HG03139 (cell line): ENCODE data around the gene HDAC5.
"Not testable (repeated sequence)": the region's sequence is repeated elsewhere in the genome, so short reads cannot be mapped to it uniquely, and the experiment has no call there.

ENCODE experiments used
- ATAC-seq: cut with Tn5 transposase; IDR thresholded peaks from one replicate; pipeline ENCODE4 v1.9.1; 2021; ENCODE audit not compliant: unreplicated experiment

HDAC5 gene

DNA sequence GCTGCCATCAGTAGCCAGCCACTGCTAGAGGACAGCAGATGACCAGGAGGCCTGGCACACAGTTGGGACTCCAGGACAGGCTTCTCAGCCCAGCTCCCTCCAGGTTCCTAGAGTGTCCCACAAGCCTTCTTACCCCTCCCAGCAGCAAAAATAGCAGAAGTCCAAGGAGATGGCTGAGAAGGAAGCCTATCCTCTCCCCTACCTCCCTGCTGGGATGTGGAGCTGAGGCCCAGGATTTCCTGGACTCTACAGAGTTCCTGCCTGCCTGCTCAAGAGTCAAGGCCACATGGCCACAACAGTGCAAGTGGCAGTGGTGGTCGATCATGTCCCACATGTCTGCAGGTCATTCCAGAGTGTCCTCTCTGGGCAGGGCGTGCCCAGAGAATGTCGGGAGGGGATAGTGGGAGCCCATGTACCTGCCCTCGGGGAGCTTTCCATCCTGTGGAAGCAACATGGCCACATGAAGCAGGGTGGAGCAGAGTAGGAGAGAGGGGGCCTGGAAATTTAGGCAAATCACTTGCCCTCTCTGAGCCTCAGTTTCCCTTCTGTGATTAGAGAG is 10.6 kb upstream of the HDAC5 start:
- no peak for ATAC-seq

DNA sequence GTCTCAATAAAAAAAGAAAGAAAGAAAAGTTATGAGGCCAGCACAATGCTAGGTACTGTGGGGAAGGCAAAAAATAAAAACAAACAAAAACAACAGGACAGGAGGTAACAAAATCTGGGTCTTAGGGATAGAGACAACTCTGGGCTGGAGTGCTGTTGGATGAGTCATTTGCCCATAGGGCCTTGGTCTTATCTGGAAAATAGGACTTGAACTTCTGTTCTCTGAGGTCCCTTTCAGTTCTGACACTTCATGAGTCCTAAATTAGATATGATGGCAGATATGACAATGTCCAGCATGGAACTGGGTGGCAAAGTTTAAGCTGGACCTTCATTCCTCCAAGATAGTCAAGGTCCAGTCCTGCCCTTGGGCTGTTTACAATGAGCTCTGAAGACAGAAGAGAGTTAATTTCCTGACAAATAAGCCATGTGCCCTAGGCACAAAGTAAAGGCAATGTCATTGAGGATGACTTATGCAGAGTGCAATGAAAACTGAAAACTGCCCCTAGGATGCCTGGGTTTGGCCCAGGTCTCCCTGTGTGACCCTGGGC is 8.9 kb upstream of the HDAC5 start:
- no peak for ATAC-seq

DNA sequence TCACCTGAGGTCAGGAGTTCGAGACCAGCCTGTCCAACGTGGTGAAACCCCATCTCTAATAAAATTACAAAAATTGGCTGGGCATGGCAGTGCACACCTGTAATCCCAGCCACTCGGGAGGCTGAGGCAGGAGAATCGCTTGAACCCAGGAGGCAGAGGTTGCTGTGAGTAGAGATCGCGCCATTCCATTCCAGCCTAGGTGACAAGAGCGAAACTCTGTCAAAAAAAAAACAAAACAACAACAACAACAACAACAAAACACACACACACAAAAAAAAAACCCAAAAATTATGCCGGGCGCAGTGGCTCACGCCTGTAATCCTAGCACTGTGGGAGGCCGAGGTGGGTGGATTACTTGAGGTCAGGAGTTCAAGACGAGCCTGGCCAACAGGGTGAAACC is 7.9 kb upstream of the HDAC5 start:
- not testable (repeated sequence) for ATAC-seq

DNA sequence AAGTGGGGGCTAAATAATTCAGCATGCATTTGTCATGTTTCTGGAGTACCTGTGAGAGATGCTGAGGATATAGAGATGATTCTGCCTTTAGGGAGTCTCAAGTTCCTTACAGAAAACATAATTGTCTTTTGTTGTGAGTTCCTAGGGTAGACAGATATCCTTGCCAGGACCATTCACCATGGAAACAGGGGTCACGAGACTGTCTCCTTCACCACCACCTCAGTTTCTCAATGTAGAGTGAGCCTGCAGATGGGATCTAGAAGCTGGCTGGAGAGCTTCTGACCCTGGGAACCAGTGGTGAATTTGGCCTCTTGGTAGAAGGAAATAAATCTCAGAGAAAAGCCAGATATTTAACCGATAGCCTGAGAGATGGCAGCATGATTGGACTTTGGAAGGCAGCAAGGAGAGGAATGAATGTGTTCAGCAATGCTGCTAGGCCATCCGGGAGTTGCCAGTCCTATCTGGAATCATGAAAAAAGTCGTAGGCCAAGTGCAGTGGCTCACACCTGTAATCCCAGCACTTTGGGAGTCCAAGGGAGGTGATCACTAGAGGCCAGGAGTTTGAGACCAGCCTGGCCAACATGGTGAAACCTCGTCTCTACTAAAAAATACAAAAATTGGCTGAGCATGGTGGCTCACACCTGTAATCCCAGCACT is 7.4 kb upstream of the HDAC5 start:
- no peak for ATAC-seq

DNA sequence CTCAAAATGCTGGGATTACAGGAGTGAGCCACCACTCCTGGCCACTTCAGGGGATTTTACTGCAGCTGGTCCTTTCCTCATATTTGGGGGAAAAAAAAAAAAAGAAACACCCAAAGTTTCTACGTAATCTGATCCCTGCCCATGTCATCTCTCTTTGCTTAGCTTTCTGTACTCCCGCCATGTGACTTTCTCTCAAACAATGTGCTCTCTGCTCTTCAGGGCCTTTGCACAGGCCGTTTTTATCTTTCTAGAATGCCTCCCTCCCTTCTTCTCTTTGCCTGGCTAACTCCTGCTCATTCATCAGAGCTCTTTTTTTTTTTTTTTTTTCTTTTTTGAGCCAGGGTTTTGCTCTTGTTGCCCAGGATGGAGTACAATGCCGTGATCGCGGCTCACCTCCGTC is 4.9 kb upstream of the HDAC5 start:
- ATAC-seq: no peak

DNA sequence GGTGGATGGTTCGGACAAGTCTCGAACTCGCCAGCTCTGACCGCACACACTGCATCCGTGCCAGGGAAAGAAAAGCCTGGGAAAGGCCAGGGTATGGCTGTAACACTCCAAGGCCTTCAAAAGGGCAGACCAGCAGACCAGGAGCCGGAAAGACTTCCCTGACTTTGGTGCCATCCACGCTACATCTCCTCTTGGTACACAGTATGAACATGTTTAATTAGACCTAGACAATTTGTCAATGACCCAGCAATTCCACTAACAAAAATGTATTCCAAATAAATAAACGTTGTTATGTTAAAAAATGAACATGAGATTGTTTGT is 637 bp upstream of the HDAC5 start:
- ATAC-seq: no peak

DNA sequence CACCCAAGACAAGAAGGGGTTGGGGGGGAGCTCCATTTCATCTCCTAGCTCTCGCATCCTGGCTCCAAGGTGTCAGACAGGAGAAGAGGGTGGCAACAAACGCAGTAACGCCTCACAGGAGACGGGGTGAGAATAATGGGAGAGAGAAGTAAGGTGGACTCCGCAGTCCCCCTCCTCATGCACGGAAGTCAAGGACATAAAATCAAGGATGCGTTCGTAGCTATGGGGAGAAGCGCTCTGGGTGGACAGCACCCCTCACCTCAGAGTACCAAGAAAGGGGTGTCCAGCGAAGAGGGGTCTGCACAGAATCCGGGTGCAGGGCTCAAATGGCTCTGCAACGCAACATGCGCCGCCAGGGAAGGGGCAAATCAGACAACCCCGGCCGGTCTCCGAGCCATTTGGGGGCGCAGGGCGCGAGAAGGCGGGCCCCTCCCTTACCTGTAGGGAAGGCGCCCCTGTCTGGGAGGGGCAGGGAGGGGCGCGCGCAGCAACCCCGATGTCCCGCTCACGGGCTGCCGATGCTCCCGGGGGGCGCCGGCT is 555 bp downstream of the HDAC5 start:
- ATAC-seq: no peak

DNA sequence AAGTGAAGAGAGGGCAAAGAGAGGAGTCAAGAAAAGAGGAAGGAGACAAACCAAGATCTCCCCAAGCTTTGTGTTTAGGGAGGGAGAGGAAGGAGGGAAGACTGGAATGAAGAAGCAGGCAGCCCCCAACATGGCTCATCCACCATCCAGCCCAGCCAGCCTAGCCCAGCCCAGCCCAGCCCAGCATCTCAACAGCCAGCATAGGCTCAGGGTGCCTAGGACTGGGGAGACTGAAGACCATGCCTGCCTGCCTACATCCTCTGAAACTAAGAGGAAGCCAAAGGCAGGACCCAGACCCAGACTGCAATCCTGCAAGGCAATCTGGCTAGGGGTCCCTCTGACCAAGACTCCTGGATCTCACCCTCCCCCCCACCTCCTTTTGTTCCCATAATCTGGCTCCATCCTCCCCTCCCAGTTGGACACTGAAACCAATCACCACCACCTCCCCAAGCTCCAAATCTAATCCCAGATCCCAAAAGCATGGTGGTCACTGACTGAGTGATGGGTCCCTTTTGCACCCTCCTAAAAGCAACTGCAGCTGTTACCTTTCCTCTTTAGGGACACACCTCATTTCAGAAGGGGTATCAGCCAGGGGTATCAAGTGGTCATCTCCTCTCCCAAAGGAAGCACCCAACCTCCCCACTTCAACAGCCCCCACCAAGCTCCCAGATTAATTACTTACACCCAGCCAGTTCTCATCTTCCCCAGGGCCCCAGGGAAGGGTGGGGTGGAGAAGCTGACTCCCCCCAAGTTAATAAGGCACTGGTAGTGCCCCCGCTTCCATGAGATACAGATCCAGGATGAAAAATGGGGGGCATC is 1.2 kb downstream of the HDAC5 start:
- no peak for ATAC-seq

DNA sequence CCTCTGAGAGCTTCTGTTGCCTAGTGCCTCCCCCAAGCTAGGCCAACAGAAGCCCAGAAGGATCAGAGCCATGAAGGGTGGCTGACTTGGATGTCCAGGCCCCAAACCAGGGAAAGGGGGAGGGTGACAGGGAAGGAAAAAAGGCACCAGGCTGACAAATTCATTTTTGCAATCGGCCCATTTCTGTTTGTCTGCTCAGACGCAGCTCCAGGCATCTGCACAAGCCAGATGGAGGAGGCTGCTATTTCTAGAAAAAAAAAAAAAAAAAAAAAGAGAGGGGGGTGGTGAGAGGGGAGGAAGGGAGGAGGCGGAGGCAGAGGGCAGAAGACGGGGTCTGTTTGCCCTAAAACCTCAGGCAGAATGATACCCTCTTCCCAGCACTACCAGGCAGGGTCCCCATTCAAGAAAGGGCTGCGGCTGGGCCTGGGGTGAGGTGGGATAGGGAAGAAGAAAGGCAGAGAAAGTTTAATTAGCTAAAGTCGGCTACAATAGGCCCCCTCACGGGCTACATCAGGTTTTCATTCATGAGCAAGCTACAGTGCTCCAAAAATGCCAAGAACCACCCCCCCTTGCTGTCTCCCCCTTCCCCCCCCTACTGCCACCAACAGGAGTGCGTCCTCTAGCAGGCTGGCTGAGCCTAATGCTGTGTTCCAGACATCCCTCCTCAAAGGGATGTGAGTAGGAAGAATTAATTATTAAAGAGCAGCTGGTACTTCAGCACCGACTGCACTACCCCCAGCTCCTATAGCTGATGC is 2.4 kb downstream of the HDAC5 start:
- ATAC-seq: no peak

DNA sequence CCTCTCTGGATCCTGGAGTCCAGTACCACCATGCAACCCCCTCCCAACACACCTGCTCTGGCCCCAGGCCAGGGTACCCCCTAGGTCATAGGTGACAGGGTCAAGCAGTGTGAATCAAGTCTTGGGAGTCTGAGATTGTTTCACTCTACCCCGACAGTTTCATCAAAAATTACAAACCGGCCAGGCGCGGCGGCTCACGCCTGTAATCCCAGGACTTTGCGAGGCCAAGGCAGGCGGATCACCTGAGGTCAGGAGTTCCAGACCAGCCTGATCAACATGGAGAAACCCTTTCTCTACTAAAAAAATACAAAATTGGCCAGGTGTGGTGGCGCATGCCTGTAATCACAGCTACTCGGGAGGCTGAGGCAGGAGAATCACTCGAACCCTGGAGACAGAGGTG is 3.2 kb downstream of the HDAC5 start:
- not testable (repeated sequence) for ATAC-seq

DNA sequence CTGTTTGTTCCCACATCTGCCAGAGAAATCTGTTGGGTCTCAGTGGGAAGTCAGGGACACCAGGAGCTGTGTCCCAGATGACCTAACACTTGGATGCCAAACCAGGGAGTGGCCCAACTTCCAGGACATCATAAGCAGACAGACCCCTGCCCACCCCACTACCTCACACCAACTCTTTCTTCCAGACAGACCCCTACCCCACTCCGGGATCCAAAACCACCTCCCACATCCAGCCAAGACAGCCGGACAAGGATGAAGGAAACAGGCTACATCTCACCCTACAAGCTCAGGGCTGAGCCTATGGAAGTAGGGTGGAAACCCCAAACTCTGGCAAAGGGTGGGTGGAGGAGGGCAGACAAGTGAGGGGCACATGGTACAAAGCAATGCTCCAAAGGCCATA is 3.6 kb downstream of the HDAC5 start:
- ATAC-seq: no peak

DNA sequence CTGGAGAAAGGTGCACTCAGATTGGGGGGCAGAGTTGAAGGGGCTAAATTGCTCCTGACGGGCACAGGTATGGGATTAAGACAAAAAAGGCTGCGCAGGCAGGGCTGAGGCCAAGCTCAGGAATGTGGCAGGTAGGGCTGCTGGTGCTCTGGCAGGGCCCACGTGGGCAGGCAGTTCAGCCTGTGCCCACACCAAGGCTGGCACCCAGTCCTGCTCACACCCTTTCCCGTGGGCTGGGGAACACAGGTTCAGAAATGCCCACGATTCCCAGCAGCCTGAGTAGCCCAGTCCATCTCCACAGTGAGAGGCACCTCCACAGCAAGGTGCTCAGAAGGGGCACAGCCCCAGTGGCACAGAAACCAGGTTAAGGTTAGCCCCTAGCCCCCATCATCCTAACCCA is 4.4 kb downstream of the HDAC5 start:
- ATAC-seq: no peak

DNA sequence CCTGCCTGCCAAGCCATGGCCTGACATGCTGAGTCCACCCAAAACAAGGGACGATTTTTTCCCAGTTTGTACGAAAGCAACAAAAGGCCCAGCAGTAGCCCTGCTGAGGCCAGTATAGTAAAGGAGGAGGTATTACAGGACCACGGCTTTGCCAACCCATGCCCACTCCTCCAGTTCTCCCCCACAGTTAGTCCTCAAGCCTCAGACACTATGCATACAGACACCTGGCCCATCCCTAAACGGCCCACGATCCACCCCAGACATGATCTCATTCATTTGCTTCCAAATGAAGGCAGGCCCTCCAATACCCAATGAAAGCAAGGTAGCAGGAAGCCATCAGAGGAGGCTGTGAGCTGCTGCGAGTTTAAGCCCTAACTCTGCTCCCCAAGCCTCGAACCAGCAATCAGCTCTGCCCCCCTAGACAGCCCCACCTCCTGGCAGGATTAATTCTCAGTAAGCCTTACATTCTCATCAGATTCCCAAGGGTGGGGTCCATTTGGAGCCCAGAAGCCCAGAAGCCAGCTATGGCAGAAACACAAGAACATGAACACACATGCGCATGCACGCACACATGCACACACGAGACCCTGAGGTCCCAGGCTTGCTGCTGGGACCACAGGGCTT is 4.9 kb downstream of the HDAC5 start:
- ATAC-seq: no peak

DNA sequence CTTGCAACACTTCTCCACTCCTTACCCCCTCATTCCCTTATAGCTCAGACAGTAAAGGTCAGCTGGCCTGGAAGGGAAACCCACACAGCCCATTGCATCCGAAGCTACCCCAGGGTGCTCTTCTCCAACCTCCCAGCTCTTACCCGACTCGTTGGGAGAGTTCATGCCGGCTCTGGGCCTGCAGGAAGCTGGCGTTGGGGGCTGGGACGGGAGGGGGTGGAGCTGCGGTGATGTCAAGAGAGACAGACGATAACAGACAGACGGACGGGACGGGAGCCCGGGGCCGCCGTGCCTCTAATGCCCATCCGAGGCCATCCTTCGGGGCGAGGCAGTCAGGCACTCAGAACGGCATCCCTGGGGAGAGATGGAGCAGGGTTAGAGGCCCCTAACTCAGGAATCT is 6.1 kb downstream of the HDAC5 start:
- ATAC-seq: no peak

DNA sequence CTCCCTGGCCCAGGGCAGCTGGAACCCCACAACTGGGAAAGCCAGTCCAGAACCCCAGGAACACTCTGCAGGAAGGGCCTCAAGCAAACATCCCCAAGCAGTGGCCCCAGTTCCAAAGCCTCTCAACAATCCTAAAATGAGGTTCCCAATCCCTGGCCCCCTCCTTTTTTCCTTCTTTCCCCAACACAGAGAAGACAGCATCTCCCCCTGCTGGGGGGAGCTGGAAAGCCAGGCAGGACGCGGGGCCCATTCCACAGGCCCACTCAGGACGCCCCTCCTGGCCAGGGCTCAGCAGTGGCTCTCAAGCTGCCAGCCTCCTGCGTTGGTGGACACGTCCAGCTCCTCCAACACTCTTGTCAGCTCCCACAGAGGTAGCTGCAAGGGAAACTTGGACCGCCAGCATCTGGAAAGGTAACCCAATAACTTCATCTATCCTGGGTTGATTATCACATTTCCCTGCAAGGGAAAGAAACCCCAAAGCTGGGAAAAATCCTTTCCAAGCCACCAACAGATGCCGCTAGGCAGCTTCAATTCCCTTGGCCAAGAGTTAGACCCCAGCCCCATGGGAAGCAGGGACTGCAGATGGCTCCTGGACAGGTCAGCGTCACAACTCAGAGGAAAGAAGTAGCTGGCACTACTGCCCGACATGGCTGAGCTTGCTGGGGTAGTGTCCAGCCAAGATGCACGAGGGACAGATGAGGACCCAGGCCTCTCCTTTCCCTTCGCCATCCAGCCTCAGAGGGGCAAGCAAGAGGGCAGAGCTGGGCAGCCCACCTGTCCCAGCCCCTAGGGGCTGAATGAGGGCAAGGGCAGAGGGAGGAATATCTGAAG is 7.6 kb downstream of the HDAC5 start:
- no peak for ATAC-seq

DNA sequence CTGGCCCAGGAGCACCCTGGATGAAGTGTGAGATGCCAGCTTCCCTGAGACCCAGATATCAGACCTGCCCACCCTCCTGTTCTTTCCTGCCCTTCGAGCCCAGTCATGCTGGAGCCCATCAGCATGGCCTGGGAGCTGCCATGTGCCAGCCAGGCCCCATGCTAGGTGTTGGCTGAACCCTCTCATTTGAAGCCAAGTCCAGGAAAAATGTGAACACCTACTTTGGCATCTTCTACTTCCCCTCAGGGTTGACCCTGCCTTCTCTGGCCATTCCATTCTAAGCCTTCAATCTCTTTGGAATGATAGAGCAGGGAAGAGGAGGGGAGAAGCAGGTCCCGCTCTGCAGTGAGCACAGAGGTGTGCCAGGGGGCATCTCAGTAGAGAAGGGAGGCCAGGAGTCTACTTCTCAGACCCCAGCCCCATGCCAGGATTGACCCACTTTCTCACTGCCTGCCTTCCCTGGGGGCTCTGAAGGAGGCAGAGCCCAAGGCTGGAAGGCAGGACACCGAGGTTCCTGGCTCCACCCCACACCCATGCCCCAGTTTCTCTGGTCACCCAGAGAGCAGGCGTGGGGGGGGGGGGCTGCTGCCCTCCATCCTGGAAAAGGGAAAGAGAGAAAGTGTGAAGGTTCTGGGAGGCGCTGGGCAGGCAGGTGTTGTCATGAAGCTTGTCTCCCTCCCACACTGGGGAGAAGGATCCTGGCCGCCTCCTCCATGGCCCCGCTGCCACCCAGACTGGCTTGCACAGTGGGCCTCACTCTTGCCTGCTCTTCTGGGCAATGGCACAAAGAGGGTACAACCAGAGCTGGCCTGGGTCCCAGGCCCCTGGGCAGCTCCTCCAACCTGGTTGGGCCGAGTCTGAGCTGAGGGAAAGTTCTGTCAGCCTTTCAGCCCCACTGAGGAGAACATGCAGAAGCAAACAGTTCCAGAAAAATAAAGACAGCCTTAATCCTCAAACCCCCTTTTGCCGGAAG is 9.3 kb downstream of the HDAC5 start:
- ATAC-seq: no peak

DNA sequence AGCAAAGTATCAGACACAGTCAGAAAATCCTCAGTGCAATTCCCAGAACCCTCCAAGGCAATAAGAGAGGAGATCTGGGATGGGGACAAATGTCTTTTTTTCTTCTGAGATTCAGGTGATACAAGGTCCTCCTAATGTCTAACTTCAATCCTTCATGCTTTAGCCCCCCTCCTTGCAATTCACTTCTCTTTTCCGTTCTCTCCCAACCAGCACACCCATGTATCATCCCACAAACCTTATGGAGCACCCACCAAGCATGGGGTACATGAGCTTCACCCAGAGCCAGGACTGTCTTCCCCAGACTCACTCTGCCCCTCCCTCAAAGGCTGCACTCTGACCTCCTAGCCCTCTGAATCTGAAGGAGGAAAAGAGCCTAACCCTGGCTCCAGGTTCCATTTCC is 10.1 kb downstream of the HDAC5 start:
- no peak for ATAC-seq
